ENCODE results near the gene HTR3A.

GRCh38 chr11:113998574-113998973 is 23.7 kb downstream of the HTR3A start:
- no peak for TF ChIP-seq CTCF (IDR thresholded peaks at IDR 0.05)
- no peak for TF ChIP-seq EP300 (IDR thresholded peaks at IDR 0.05)

Measured in esophagus muscularis mucosa (tissue), 3 donors.